ENCODE results near the gene RHOBTB3. TPM values are rescaled to one million over a fixed set of nuclear protein-coding genes. Genes with fewer than 3 reads are reported as not detected.
A peak's percentile ranks its signal among the peaks of the same experiment; 100 is the strongest.

The RHOBTB3 gene
- total RNA-seq, 1 donor from 2014 or later: 66.9 TPM

- Mint-ChIP-seq H3K4me1 (peaks cover 32% of the 10 kb centered on the region), H3K36me3 (ENCODE audit: low read depth) (no peaks in the 10 kb centered on the region), H3K4me3 (peak overlapping the region; percentile 91), H3K27ac (ENCODE audit: unreplicated experiment) (no peak overlapping the region), H3K9me3 (no peaks in the 10 kb centered on the region), H3K27me3 (ENCODE audit: low read depth) (peaks cover 7% of the 10 kb centered on the region)
- TF ChIP-seq, protein P1, sequence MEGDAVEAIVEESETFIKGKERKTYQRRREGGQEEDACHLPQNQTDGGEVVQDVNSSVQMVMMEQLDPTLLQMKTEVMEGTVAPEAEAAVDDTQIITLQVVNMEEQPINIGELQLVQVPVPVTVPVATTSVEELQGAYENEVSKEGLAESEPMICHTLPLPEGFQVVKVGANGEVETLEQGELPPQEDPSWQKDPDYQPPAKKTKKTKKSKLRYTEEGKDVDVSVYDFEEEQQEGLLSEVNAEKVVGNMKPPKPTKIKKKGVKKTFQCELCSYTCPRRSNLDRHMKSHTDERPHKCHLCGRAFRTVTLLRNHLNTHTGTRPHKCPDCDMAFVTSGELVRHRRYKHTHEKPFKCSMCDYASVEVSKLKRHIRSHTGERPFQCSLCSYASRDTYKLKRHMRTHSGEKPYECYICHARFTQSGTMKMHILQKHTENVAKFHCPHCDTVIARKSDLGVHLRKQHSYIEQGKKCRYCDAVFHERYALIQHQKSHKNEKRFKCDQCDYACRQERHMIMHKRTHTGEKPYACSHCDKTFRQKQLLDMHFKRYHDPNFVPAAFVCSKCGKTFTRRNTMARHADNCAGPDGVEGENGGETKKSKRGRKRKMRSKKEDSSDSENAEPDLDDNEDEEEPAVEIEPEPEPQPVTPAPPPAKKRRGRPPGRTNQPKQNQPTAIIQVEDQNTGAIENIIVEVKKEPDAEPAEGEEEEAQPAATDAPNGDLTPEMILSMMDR (conservative IDR thresholded peaks at IDR 0.05): no peak
- DNase-seq (ENCODE audit: low read depth, low spot score): no peak
Measured at GRCh38 chr5:95729115-95730010, 1.8 kb upstream of the RHOBTB3 start.

GRCh38 chr5:95730011-95730700 lies 980 bp upstream of the RHOBTB3 start:
- Mint-ChIP-seq H3K27me3 (ENCODE audit: low read depth) (peaks cover 7% of the 10 kb centered on the region), H3K4me3 (peak overlapping the region; percentile 91), H3K36me3 (ENCODE audit: low read depth) (no peaks in the 10 kb centered on the region), H3K4me1 (peaks cover 40% of the 10 kb centered on the region), H3K9me3 (no peaks in the 10 kb centered on the region), H3K27ac (ENCODE audit: unreplicated experiment) (peak overlapping the region; percentile 83)
- no peak for DNase-seq (ENCODE audit: low read depth, low spot score)
- TF ChIP-seq, protein P1 (conservative IDR thresholded peaks at IDR 0.05): no peak

GRCh38 chr5:95731571-95732554 lies 727 bp downstream of the RHOBTB3 start:
- H3K36me3 Mint-ChIP-seq (ENCODE audit: low read depth): no peaks in the 10 kb centered on the region
- H3K9me3 Mint-ChIP-seq: no peaks in the 10 kb centered on the region
- DNase-seq (ENCODE audit: low read depth, low spot score): peak; percentile 59
- peak overlapping the region; percentile 89 for H3K27ac Mint-ChIP-seq (ENCODE audit: unreplicated experiment)
- peaks cover 7% of the 10 kb centered on the region for H3K27me3 Mint-ChIP-seq (ENCODE audit: low read depth)
- TF ChIP-seq, protein P1 (conservative IDR thresholded peaks at IDR 0.05): no peak
- peak overlapping the region; percentile 95 for H3K4me3 Mint-ChIP-seq
- H3K4me1 Mint-ChIP-seq: peaks cover 41% of the 10 kb centered on the region

- TF ChIP-seq, protein P1 (conservative IDR thresholded peaks at IDR 0.05): no peak
- Mint-ChIP-seq H3K27me3 (ENCODE audit: low read depth) (peaks cover 7% of the 10 kb centered on the region), H3K27ac (ENCODE audit: unreplicated experiment) (no peak overlapping the region), H3K9me3 (no peaks in the 10 kb centered on the region), H3K4me3 (peak overlapping the region; percentile 77), H3K36me3 (ENCODE audit: low read depth) (peaks cover 3% of the 10 kb centered on the region), H3K4me1 (peaks cover 45% of the 10 kb centered on the region)
- no peak for DNase-seq (ENCODE audit: low read depth, low spot score)
Measured at GRCh38 chr5:95733107-95733665, 2.0 kb downstream of the RHOBTB3 start.

DNA sequence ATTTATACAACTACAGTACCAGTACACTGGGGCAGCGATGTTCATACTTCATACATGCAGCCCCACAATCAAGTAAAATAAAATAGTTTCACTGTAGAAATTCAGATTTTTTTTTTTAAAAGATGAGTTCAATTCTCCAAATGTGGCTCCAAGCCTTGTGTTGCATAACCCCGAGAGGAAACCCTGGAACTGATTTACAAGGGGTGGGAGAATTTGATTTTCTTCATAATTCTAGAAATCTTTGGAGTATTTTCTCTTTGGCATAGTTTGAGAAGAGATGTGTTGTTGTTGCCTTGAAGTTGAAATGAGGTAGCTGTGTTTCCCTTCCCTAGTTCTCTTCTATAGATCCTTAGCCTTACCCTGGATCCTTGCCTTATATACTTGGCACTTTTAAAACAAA lies 3.1 kb downstream of the RHOBTB3 start:
- TF ChIP-seq, protein P1 (conservative IDR thresholded peaks at IDR 0.05): no peak
- no peaks in the 10 kb centered on the region for H3K9me3 Mint-ChIP-seq
- H3K27me3 Mint-ChIP-seq (ENCODE audit: low read depth): peaks cover 7% of the 10 kb centered on the region
- peaks cover 47% of the 10 kb centered on the region for H3K4me1 Mint-ChIP-seq
- H3K4me3 Mint-ChIP-seq: peak overlapping the region; percentile 65
- peaks cover 8% of the 10 kb centered on the region for H3K36me3 Mint-ChIP-seq (ENCODE audit: low read depth)
- DNase-seq (ENCODE audit: low read depth, low spot score): no peak
- no peak overlapping the region for H3K27ac Mint-ChIP-seq (ENCODE audit: unreplicated experiment)

Data from neural crest cell (in vitro differentiated cells).